NCI-H1105 treated with DMSO at 0.1 percent for 48 hours (cell line): ENCODE results near the gene LY86.
"Not testable (repeated sequence)": the region's sequence is repeated elsewhere in the genome, so short reads cannot be mapped to it uniquely, and the experiment has no call there.

Experiments used
- DNase-seq: peaks from one replicate; lab custom pipeline; 2025; lab: John Stamatoyannopoulos, UW

Gene LY86

GRCh38 chr6:6596529-6597328, 8.2 kb downstream of the LY86 start:
- DNase-seq: no peak

- DNase-seq: no peak
Measured at GRCh38 chr6:6597682-6598081, 9.2 kb downstream of the LY86 start.

- DNase-seq: no peak
Measured at GRCh38 chr6:6599468-6599873, 11.0 kb downstream of the LY86 start.

GRCh38 chr6:6600875-6601274, 12.4 kb downstream of the LY86 start:
- DNase-seq: peak; percentile 30

- no peak for DNase-seq
Measured at GRCh38 chr6:6602262-6602661, 13.7 kb downstream of the LY86 start.

GRCh38 chr6:6603317-6603716, 14.8 kb downstream of the LY86 start:
- no peak for DNase-seq

- no peak for DNase-seq
Measured at GRCh38 chr6:6604015-6604414, 15.5 kb downstream of the LY86 start.

GRCh38 chr6:6604566-6604965, 16.0 kb downstream of the LY86 start:
- no peak for DNase-seq

- DNase-seq: no peak
Measured at GRCh38 chr6:6605873-6606272, 17.4 kb downstream of the LY86 start.

GRCh38 chr6:6606391-6607030, 18.0 kb downstream of the LY86 start:
- DNase-seq: not testable (repeated sequence)

- no peak for DNase-seq
Measured at GRCh38 chr6:6609450-6609849, 20.9 kb downstream of the LY86 start.

- DNase-seq: no peak
Measured at GRCh38 chr6:6610031-6610591, 21.6 kb downstream of the LY86 start.

- no peak for DNase-seq
Measured at GRCh38 chr6:6611486-6611885, 23.0 kb downstream of the LY86 start.

GRCh38 chr6:6612308-6612707, 23.8 kb downstream of the LY86 start:
- DNase-seq: no peak

GRCh38 chr6:6613103-6613718, 24.7 kb downstream of the LY86 start:
- not testable (repeated sequence) for DNase-seq

GRCh38 chr6:6614096-6614982, 25.8 kb downstream of the LY86 start:
- DNase-seq: no peak

- DNase-seq: no peak
Measured at GRCh38 chr6:6614983-6615349, 26.4 kb downstream of the LY86 start.

- no peak for DNase-seq
Measured at GRCh38 chr6:6616656-6617055, 28.1 kb downstream of the LY86 start.

GRCh38 chr6:6619021-6619794, 30.7 kb downstream of the LY86 start:
- DNase-seq: no peak

- DNase-seq: no peak
Measured at GRCh38 chr6:6620766-6621425, 32.4 kb downstream of the LY86 start.

GRCh38 chr6:6622501-6622900, 34.0 kb downstream of the LY86 start:
- DNase-seq: no peak
